Naive thymus-derived CD8-positive, alpha-beta T cell (primary cell): ENCODE data around the gene RNF220. TPM values are rescaled to one million over a fixed set of nuclear protein-coding genes. Genes with fewer than 3 reads are reported as not detected.

Experiments
- ATAC-seq, 2 donors: fragments of 150-1000 bp; cut with Tn5 transposase in 1 of 2; sonication (Bioruptor Pico), chemical (Tn5 transposase) in 1 of 2; 1 replicate in 1 of 2; 2 replicates in 1 of 2; pipeline ENCODE4 v1.10.0; 2021; ENCODE audit warnings: mild to moderate bottlenecking in 2 of 2, moderate library complexity in 2 of 2
- POLR2A ChIA-PET: fragments of 350-600 bp; sonication (Branson Sonifier 250); formaldehyde crosslinking; loops from one replicate; lab custom pipeline; 2021; ENCODE audit warnings: antibody characterized with exemption; lab: Charles Lee
- DNase-seq, 10 donors: peaks; one replicate each; pipeline versions ENCODE4 v3.0.0 to v3.0.0-alpha.2; 2020 to 2022
- H3K27ac Mint-ChIP-seq, 10 donors: one replicate each; pipeline ENCODE4 v1.8.0; 2020 to 2022; ENCODE audit warnings: mild to moderate bottlenecking in 10 of 10, mixed read lengths in 10 of 10, moderate library complexity in 4 of 10, inconsistent platforms in 1 of 10
- H3K27me3 Mint-ChIP-seq, 5 donors: one replicate each; pipeline ENCODE4 v1.8.0; 2021 to 2022; ENCODE audit warnings: mixed read lengths in 5 of 5
- H3K36me3 Mint-ChIP-seq, 3 donors: one replicate each; pipeline ENCODE4 v1.8.0; 2020 to 2022; ENCODE audit warnings: mixed read lengths in 3 of 3, mild to moderate bottlenecking in 2 of 3, inconsistent platforms in 1 of 3
- H3K4me1 Mint-ChIP-seq, 4 donors: one replicate each; pipeline ENCODE4 v1.8.0; 2021 to 2022; ENCODE audit warnings: mixed read lengths in 4 of 4
- H3K4me3 Mint-ChIP-seq, 10 donors: one replicate each; pipeline ENCODE4 v1.8.0; 2020 to 2022; ENCODE audit warnings: mild to moderate bottlenecking in 10 of 10, mixed read lengths in 10 of 10, moderate library complexity in 6 of 10, inconsistent platforms in 1 of 10
- H3K9me3 Mint-ChIP-seq, 9 donors: one replicate each; pipeline ENCODE4 v1.8.0; 2020 to 2022; ENCODE audit warnings: mixed read lengths in 9 of 9, mild to moderate bottlenecking in 3 of 9, inconsistent platforms in 1 of 9, moderate library complexity in 1 of 9
- polyA plus RNA-seq, 3 donors: library from polyadenylated mRNA; unstranded; fragments of 300-500 nt; fragmentation: Illumina TruSeq; gene quantifications; one replicate each; pipeline ENCODE4 v1.2.3, GENCODE V29; 2021
- total RNA-seq, 8 experiments: library from RNA in 2 of 8; stranded (reverse) in 2 of 8; gene quantifications; one replicate each; pipeline ENCODE4 v1.2.3 and lab custom pipeline; 2021 to 2026

RNF220 gene
- total RNA-seq (100 to 1,000 TPM; 122 to 129 TPM), polyA plus RNA-seq (100 to 1,000 TPM in 1 of 3 donors, 10 to 100 TPM in 2; 62.2 to 103 (median 75.6) TPM), total RNA-seq (lab: John Stamatoyannopoulos, UW) (89.4 to 180 (median 138) reads per million in 6 experiments)

DNA sequence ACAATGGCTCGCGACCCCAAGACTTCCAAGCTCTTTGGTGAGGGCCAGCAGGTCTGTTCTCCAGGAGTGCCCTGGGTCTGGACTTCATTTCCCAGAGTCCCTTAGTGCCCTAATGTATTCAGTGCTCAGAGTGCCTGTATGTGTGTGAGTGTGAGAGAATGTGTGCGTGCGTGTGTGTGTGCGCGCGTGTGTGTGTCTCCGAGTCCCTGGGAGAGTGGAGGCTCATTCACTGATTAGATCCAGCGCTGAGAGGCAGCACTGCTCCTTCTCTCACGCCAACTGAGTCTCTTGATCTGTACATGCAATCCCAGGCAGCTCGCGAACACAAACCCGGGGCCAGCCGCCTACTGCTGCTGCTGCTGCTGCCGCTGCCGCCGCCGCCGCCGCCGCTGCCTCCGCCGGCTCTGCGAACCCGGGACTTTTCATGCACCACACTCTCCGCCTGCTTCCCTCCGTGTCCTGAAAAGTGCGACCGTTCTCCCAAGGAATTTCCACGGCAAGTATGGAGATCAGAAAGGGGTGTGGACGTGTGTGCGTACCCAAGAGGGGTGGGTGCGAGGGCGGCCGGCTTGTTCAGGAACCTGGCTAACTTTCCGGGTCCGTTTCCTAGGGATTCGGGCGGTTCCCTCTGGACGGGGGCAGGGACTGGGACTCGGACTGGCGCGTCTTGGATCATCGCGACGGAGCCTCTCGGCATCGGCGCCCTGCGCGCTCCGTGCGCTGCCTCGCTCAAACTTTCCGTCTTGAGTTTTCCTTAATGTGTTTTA lies at the start of gene RNF220:
Gene RNF220 (plus strand): TSS at position 225 of the 767 bp plus-strand sequence.
- Mint-ChIP-seq H3K4me3 (peak within 1 kb of the TSS; percentile 86 to 94 (median 90)), H3K4me1 (peaks cover 11 to 40% (median 35%) of the 10 kb centered on the region in 4 donors), H3K27me3 (peaks cover 41 to 69% (median 43%) of the 10 kb centered on the region in 5 donors), H3K36me3 (peaks cover 0 to 3% (median 0%) of the 10 kb centered on the region in 3 donors), H3K27ac (peak within 1 kb of the TSS in 3 of 10 donors; percentile 18 to 63 (median 45)), H3K9me3 (no peaks in the 10 kb centered on the region)
- POLR2A ChIA-PET: no interaction called here
- DNase-seq (peak in 5 of 10 donors; percentile 20 to 48 (median 33)), ATAC-seq (peak; percentile 35 to 41)

DNA sequence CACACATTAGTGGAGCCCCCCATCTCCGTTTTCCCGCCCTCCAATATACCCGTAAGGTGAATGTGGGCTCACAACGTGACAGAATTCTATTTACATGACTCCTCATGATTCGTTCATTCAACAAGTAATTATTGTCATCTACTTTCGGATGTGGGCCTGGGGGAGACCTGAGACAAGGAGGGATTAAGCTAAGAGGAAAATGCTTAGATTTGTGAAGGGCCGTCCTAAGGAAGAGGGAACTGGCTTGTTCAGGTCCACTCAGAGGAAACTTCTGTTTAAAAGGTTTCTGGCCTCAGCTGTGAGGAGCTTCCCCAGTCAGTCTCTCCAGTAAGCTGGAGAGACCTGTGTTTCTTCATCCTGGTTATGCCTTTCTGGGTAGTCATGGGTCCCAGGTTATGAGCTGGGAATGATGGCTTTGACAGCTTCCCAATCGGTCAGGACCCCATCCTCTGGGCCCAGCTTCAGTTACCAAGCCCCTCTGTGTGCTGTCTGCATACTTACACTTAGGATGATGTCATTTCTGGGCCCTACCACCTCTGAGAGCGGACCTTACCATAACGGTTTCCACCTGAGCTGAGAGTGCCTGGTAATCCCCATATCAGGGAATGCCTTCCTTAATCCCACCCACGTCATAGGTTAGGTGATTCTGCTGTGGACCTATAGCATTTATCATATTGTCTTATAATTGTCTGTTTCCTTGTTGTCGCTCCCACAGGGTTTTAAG lies 49.3 kb upstream of the RNF220 start:
- H3K27ac Mint-ChIP-seq: peak overlapping the region; percentile 44 to 97 (median 94)
- no peaks in the 10 kb centered on the region for H3K27me3 Mint-ChIP-seq
- H3K4me1 Mint-ChIP-seq: peaks cover 27 to 42% (median 41%) of the 10 kb centered on the region in 4 donors
- no peak for DNase-seq
- peaks cover 0 to 9% (median 0%) of the 10 kb centered on the region in 3 donors for H3K36me3 Mint-ChIP-seq
- H3K9me3 Mint-ChIP-seq: no peaks in the 10 kb centered on the region
- ATAC-seq: no peak
- POLR2A ChIA-PET: interaction anchor here (2.6 kb wide), 1 partner anchor 275 kb away, joined by 9 read pairs; no protein-coding TSS in a partner anchor
- H3K4me3 Mint-ChIP-seq: peak overlapping the region; percentile 87 to 98 (median 96)

DNA sequence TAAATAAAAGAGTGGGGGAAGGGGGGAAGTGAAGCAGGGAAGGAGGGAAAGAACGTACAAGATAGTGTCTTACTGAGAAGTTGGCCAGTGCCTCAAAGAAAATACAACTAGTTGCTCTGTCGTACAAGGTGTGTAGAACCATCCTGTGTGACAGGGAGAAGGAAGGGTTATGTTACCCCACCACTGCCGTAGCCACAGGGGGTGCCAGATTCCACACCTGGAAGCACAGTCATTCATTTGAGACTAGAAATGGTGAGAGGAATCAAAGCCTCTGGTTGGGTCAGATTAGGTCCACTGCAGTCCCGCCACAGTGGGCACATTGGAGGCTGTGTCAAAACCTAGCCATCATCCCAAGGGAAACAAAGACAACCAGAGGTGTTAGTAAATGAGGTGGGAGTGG lies 47.3 kb upstream of the RNF220 start:
- Mint-ChIP-seq H3K27me3 (no peaks in the 10 kb centered on the region), H3K4me3 (no peak overlapping the region), H3K4me1 (peaks cover 18 to 27% (median 26%) of the 10 kb centered on the region in 4 donors), H3K36me3 (peaks cover 0 to 3% (median 0%) of the 10 kb centered on the region in 3 donors), H3K27ac (no peak overlapping the region), H3K9me3 (no peaks in the 10 kb centered on the region)
- DNase-seq (no peak), ATAC-seq (no peak)
- POLR2A ChIA-PET: no interaction called here

DNA sequence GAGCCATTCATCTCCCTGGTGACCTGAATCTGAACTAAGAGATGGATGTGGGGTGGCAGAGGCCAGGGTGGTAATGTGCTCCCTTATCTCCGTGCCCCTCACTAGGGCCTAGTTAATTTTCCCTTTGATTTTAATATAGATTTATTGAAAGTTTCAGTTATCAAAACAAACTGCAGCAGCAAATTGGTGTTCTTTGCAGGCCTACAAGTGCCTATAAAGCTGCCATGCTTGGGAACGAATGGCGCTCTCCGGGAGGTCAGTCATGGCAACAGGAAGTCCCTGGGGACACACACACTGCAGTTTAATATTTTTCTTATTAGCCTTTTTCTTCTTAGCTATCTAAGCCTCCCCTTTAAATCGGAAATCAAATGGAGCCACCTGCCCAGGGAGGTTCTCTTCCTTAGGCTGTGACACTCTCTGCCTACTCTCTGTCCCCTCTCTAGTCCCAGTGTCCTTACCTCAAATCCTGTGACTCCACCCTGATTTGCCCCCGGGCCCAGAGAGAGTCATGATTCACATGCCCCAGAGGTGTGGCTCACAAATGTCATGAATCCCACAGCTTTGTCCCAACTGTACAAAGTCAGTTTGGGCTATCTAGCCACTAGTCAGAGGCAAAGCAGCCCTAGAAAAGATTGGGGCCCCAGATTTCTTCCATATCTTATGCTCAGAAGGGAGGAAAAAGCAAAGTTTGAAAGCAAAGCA lies 45.7 kb upstream of the RNF220 start:
- peaks cover 8 to 14% (median 9%) of the 10 kb centered on the region in 4 donors for H3K4me1 Mint-ChIP-seq
- peaks cover 0 to 3% (median 0%) of the 10 kb centered on the region in 5 donors for H3K27me3 Mint-ChIP-seq
- ATAC-seq: no peak
- no peak for DNase-seq
- no peaks in the 10 kb centered on the region for H3K9me3 Mint-ChIP-seq
- no peaks in the 10 kb centered on the region for H3K36me3 Mint-ChIP-seq
- no peak overlapping the region for H3K4me3 Mint-ChIP-seq
- POLR2A ChIA-PET: interaction anchor here (0.7 kb wide), 1 partner anchor 11 kb away, joined by 3 read pairs; no protein-coding TSS in a partner anchor
- H3K27ac Mint-ChIP-seq: no peak overlapping the region

DNA sequence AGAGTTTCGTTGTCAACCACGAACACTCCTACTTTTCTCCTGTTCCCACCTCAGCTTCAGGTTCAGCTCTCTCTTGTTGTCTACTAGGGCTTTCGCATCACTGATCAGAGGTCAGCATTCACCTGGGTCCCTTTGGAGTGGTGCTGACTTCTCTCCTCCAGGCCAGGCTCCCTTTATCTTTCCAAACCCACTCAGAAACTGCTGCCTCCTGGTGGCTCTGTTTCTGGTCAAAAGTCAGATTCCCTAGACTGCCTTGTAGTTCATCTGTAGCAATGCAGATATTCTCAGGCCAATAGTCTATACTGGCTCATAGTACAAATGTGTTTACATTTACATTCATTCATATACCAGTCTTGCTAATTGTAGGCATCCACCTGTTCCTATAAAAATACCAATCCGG lies 43.6 kb upstream of the RNF220 start:
- POLR2A ChIA-PET: no interaction called here
- Mint-ChIP-seq H3K4me3 (no peak overlapping the region), H3K27me3 (peaks cover 0 to 3% (median 1%) of the 10 kb centered on the region in 5 donors), H3K9me3 (no peaks in the 10 kb centered on the region), H3K36me3 (no peaks in the 10 kb centered on the region), H3K27ac (peak overlapping the region in 1 of 10 donors; percentile 49), H3K4me1 (no peaks in the 10 kb centered on the region)
- DNase-seq: no peak
- ATAC-seq: no peak

DNA sequence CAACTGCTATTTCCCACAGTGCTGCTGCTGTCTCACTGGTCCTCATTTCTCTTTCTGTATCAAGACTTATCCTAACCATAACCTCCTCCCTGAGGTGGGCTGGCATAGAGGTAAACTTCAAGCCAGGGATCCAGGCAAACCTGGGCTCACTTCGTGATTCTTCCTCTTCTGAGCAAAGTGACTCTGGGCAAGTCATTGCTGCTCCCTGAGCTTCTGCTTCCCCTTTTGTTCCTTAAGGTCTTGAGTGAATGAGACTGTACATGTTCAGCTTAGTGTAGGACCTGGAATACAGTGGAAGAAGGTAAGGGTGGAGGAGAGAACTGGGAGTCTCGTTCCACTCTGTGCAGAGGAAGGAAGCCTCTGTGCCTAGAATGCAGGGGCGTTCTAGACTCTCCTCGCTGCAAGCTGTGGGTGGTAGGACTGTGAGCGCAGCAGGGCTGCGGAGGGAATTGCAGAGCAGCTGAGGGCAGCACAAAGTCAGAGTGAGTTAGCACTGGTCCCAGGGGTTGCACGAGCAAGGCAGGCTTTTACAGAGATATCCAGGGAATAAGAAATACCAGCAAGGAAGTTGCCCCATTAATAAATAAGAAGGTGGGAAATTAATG lies 38.6 kb upstream of the RNF220 start:
- no peak for ATAC-seq
- H3K4me1 Mint-ChIP-seq: peaks cover 0 to 2% (median 0%) of the 10 kb centered on the region in 4 donors
- H3K4me3 Mint-ChIP-seq: no peak overlapping the region
- H3K9me3 Mint-ChIP-seq: no peaks in the 10 kb centered on the region
- DNase-seq: no peak
- H3K36me3 Mint-ChIP-seq: no peaks in the 10 kb centered on the region
- POLR2A ChIA-PET: no interaction called here
- peaks cover 0 to 13% (median 3%) of the 10 kb centered on the region in 5 donors for H3K27me3 Mint-ChIP-seq
- no peak overlapping the region for H3K27ac Mint-ChIP-seq

DNA sequence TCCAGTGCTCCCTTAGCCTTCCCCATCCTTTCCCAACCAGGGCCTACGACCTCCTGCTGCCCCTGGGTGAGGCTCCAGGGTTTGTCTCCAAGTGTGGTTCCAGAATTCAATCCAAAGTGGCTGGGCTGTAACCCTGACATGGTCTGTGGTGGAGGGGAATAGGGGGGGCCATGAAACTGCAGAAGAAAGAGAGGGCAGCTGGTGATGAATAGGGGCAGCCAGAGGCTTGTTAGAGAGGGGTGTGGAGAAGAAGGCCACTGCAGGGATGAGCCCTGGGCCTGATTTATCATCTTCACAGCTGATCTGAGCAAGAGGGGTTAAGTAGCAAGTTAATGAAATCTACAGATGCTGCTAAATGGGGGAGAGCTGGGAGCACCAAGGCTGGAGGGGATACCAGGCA lies 37.1 kb upstream of the RNF220 start:
- H3K36me3 Mint-ChIP-seq: no peaks in the 10 kb centered on the region

DNA sequence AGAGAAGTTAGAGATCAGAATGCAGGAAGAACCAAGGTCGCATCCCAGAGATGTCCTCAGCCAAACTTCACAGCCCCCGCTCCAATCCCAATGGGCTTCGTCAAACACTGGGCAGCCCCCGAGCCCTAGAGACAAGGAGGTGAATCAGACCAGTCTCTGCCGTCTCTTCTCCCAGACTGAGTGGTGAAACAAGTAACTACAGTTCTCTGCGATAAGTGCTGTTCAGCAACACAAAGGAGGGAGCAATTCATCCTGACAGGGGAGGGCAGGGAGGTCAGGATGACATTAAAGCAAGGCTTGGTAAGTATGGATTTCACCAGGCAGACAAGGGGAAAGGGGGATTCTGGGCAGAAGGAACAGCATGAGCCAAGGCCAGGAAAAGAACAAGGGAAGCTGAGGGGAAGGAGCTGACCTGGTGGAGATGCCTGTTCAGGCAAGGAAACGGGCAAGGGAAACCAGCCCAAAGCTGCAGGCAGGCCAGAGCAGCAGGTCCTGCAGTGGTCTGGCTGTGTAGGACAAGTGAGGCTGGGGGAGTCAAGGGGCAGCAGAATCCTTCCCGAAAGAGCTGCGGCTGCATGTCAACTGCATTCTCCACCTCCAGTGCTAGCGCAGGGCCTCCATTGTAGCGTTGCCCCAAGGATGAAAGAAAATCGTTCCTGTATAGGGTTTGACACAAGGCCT lies 36.4 kb upstream of the RNF220 start:
- Mint-ChIP-seq H3K4me1 (peaks cover 0 to 2% (median 0%) of the 10 kb centered on the region in 4 donors), H3K4me3 (no peak overlapping the region), H3K27me3 (peaks cover 0 to 13% (median 1%) of the 10 kb centered on the region in 5 donors), H3K9me3 (no peaks in the 10 kb centered on the region), H3K36me3 (no peaks in the 10 kb centered on the region), H3K27ac (no peak overlapping the region)
- DNase-seq: no peak
- POLR2A ChIA-PET: interaction anchor here (0.7 kb wide), 1 partner anchor 22 kb away, joined by 3 read pairs; no protein-coding TSS in a partner anchor
- ATAC-seq: no peak

More for the DNA sequence above, 37.1 kb upstream of the RNF220 start:
- no peaks in the 10 kb centered on the region for H3K9me3 Mint-ChIP-seq
- ATAC-seq (no peak), DNase-seq (no peak)
- no peak overlapping the region for H3K4me3 Mint-ChIP-seq
- no peak overlapping the region for H3K27ac Mint-ChIP-seq
- peaks cover 0 to 13% (median 2%) of the 10 kb centered on the region in 5 donors for H3K27me3 Mint-ChIP-seq
- POLR2A ChIA-PET: no interaction called here
- peaks cover 0 to 2% (median 0%) of the 10 kb centered on the region in 4 donors for H3K4me1 Mint-ChIP-seq

DNA sequence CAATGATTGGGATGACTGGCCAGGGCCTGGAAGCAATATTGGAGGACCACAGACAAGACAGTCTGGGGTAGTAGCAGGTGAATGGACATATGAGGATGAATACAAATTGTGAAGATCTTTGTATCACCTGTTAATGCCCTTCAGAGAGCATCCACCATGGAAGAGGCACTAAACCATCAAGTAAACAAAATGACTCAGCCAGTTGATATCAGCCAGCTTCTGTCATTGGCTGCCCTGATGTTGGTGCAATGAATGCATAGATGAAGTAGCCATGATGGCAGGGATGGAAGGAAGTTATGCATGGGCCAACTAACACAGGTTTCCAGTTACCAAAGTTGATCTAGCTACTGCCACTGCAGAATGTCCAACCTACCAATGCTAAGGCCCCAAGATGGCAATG lies 33.8 kb upstream of the RNF220 start:
- ATAC-seq (no peak), DNase-seq (no peak)
- Mint-ChIP-seq H3K36me3 (no peaks in the 10 kb centered on the region), H3K9me3 (no peaks in the 10 kb centered on the region), H3K27ac (no peak overlapping the region), H3K27me3 (peaks cover 0 to 13% (median 1%) of the 10 kb centered on the region in 5 donors), H3K4me1 (peaks cover 0 to 2% (median 0%) of the 10 kb centered on the region in 4 donors), H3K4me3 (no peak overlapping the region)
- POLR2A ChIA-PET: no interaction called here

DNA sequence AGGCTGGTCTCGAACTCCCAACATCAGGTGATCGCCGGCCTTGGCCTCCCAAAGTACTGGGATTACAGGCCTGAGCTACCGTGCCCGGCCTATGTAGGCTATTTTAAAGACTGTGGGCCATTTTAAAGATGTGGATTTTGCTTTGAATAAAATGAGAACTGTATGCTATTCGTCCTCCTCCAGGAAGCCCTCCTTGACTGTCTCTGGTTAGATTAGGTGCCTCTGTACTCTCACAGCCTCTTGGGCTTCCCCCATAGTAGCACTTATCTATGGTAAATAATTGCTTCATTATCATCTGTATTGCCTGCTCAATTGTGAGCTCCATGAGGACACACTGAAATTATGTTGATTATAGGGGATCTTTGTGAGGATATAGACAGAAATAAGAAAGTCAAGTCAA lies 29.5 kb upstream of the RNF220 start:
- no peak for ATAC-seq

DNA sequence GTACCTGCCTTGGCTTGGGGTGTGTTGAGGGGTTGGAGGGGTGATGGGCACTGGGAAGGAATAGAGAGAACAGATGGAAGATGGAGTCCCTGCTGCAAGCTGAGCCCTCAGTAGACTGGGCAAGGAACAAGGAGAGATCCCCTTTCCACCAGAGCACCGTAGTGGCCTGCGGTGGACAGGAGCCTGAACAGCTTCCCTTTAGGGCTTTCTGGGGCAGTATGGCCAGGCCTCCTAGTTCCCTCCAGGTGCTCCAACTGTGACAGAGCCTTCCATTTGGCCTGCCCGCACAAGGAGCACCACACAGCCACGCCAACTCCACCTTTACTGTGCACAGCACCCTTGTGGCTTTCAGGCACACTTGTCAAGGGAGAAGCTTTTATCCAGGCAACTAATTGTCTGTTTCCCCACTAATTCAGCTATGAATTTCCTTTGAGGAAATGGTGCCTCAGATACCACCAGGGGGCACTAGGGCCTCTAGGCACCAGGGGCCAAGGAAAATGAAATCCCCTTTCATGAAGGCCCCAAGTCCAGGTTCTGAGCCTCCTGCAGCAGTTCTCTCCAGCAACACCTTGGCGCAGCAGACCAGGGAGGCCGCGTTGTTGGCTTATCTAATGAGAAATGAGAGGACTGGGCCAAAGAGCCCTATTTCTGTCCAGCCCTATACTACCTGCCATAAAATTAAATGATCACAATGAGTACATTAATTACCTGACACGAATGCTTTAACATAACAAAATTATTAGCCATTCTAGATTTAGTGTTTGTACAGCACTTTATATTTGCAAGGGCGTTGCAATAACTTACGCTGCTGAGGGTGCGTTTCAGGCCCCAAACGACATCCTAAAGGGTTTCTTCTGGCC lies 26.9 kb upstream of the RNF220 start:
- Mint-ChIP-seq H3K27me3 (no peaks in the 10 kb centered on the region), H3K9me3 (no peaks in the 10 kb centered on the region), H3K36me3 (no peaks in the 10 kb centered on the region), H3K4me1 (no peaks in the 10 kb centered on the region), H3K4me3 (no peak overlapping the region), H3K27ac (no peak overlapping the region)
- no peak for ATAC-seq
- DNase-seq: peak; percentile 13 to 67 (median 42)
- POLR2A ChIA-PET: no interaction called here

More for the DNA sequence above, 29.5 kb upstream of the RNF220 start:
- Mint-ChIP-seq H3K36me3 (no peaks in the 10 kb centered on the region), H3K4me1 (no peaks in the 10 kb centered on the region), H3K4me3 (no peak overlapping the region), H3K27ac (no peak overlapping the region), H3K9me3 (no peaks in the 10 kb centered on the region), H3K27me3 (no peaks in the 10 kb centered on the region)
- POLR2A ChIA-PET: no interaction called here
- DNase-seq: no peak
